Heart left ventricle (tissue), 13 donors: Measurements from ENCODE around the gene PPP1R26.

Experiments
- CTCF ChIP-seq, 12 donors: fragments of 200-600 bp; sonication (generic) in 4 of 12; IDR thresholded peaks; one replicate each; pipeline versions ENCODE4 v1.5.0 to v1.8.0; 2018 to 2022; ENCODE audit warnings: antibody characterized with exemption in 12 of 12, mild to moderate bottlenecking in 5 of 12
- POLR2A ChIP-seq, 2 donors: fragments of 450-650 bp; IDR thresholded peaks; one replicate each; pipeline ENCODE4 v1.6.1; 2017; ENCODE audit warnings: antibody characterized with exemption in 2 of 2, mild to moderate bottlenecking in 2 of 2, moderate library complexity in 2 of 2
- donor health status: ischemic (EF 13 %, LVEDD 7.1; RV severe dilation, severe dysfunction).
- donor health status: DM: no; HTN: yes; CAD: no.
- donor health status: DM: no; HTN: no; CAD: no.
- donor health status: ischemic (EF 25% LVEDD 6.9; RV normal size, moderate dysfunction).
- donor health status: ischemic (EF 25% LVEDD 5.7; RV mildly dilated, moderate dysfunction).
- donor health status: ischemic (EF 35%, LVEDD 5.7; RV mildly dilated, moderate dysfunction).
- donor health status: nonischemic (EF 11% LVEDD 7.7; RV severe dilation, severe dysfunction).
- donor health status: DM: yes; HTN: yes; CAD: no.
- donor health status: PGD.
- donor health status: ischemic (EF 29% LVEDD 5.4; RV normal size, mild dysfunction).
- donor health status: nonischemic (EF 23%, LVEDD 6.1; RV moderate dilation, normal function).

DNA sequence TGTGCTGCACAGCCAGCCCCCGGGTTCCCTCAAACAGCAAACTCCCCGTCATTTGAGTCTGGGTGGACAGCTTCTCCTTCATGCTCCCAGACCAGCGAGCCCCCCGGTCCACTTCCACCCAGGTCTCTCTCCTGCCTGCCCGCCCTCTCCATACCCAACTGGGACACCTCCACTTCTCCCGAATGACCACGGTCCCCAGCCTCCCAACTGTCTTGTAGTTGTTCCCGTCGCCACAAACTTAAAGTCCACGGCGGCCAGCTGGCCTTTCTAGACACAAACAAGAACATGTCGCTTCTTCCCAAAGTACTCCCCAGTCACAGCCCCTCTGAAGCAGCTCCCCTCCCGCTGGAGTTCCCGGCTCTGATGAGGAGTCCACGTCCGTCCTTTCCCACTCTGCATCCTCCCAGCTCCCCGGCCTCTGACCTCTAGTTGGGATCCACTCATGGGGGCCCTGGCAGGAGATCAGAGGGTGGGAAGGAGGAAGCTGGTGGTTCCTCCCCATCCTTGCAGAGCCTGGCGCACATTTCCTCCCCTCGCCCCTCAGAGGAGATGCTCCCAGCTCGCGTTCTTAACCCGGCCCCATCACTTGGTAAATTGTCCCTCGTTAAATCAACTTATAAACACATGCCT, 24.1 kb upstream of the PPP1R26 start:
- TF ChIP-seq CTCF (IDR thresholded peaks at IDR 0.05), result no peak
- no peak for TF ChIP-seq POLR2A (IDR thresholded peaks at IDR 0.05)
